ENCODE measurements around the gene TRAF2.

DNA sequence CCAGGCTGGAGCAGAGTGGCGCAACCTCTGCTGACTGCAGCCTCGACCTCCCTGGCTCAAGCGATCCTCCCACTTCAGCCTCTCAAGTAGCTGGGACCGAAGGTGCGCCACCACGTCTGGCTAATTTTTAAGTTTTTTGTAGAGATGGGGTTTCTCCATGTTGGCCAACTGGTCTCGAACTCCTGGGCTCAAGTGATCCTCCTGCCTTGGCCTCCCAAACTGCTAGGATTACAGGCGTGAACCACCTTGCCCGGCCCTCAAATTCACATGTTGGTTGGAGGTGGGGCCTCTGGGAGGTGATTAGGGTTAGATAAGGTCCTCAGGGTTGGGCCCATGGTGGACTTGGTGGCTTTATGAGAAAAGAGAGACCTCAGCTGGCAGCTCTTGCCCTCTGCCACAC is 75.8 kb downstream of the TRAF2 start:
- TF ChIP-seq, protein P1, sequence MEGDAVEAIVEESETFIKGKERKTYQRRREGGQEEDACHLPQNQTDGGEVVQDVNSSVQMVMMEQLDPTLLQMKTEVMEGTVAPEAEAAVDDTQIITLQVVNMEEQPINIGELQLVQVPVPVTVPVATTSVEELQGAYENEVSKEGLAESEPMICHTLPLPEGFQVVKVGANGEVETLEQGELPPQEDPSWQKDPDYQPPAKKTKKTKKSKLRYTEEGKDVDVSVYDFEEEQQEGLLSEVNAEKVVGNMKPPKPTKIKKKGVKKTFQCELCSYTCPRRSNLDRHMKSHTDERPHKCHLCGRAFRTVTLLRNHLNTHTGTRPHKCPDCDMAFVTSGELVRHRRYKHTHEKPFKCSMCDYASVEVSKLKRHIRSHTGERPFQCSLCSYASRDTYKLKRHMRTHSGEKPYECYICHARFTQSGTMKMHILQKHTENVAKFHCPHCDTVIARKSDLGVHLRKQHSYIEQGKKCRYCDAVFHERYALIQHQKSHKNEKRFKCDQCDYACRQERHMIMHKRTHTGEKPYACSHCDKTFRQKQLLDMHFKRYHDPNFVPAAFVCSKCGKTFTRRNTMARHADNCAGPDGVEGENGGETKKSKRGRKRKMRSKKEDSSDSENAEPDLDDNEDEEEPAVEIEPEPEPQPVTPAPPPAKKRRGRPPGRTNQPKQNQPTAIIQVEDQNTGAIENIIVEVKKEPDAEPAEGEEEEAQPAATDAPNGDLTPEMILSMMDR (IDR thresholded peaks at IDR 0.05), result no peak
- no peak for TF ChIP-seq POLR2A (IDR thresholded peaks at IDR 0.05)
